ENCODE measurements around the gene CNOT10.

CNOT10 gene

DNA sequence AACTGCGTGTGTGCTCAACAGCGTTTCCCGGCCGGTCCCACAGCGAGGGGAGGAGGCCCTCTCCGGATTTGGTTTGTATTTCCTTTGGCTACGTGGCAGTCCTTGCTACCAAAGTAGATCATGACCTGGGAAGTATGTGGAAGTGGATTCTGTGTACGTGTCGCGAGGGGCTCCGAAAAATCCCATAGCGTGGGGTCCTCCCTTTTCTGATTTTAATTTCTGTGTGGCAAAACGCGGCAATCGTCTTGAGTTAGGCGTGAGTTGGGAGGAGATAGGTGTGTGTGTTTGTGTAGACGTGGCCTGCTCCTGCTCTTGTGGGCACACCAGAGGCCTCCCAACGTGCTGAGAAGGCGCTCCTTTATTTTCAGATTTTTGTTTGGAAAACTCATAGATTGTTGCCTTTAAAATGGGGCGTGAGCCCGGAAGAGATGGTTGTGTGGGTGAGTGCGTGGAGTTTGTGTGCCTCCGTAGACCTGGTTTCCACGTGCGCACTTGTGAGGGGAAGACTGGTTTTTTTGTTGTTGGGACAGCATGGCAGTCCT, 134.1 kb downstream of the CNOT10 start:
- no peak for DNase-seq (ENCODE audit: low read depth in 2 of 2)

DNA sequence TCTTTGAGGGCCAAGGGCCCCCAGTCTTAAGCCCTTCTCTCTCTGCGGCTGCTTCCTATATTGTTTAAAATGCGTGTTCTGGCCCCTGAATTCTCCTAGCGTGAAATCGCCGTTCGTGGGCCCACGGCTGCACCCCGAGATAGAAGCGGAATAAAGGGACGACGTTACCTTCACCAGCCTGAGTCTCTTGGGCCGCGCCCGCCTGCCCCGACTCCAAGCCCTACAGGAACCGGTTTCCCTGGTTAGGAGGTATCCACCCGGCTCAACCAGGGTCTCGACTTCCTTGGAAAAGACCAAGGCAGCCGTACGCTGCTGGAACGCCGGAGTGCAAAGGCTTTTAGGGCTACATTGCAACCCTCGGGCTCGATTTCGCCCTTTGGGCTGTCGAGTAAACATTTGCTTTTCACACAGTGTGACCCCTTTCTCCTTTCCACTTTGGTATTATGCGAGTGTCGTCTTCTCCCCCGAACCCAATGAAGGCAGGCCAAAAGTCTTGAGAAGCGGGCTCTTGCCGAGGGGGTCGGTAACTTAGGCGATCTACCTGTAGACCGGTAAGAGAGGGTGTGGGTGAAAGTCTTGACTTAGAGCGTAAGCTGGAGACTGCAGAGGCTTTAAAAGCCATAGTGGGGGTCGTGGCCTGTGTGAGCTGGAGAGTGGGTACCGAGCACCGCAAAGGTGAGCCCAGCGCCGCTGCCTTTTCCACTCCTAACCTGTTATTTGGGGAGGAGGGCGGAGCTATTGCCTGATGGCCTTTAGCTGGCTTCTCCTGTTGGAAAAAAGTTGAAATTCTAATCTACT, 134.8 kb downstream of the CNOT10 start:
- no peak for DNase-seq (ENCODE audit: low read depth in 2 of 2)

DNA sequence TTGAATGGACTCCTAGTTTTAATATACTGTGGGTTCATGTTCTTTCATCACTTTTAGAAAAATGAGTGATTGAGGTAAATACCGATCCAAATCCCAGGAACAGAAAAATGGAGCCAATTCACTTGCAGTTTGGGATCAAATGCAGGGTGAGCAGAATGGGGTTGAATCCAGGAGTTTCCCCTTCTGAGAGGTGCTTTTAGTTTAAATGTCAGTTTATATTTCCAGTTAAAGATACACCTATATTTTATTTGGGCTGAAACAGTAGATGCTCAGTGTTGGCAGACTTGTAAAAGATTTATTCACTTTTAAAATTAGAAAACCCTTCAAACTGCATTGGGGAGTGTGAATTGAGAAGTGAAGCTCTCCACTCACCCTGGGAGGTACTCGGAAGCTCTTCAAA, 135.4 kb downstream of the CNOT10 start:
- no peak for DNase-seq (ENCODE audit: low read depth in 2 of 2)

DNA sequence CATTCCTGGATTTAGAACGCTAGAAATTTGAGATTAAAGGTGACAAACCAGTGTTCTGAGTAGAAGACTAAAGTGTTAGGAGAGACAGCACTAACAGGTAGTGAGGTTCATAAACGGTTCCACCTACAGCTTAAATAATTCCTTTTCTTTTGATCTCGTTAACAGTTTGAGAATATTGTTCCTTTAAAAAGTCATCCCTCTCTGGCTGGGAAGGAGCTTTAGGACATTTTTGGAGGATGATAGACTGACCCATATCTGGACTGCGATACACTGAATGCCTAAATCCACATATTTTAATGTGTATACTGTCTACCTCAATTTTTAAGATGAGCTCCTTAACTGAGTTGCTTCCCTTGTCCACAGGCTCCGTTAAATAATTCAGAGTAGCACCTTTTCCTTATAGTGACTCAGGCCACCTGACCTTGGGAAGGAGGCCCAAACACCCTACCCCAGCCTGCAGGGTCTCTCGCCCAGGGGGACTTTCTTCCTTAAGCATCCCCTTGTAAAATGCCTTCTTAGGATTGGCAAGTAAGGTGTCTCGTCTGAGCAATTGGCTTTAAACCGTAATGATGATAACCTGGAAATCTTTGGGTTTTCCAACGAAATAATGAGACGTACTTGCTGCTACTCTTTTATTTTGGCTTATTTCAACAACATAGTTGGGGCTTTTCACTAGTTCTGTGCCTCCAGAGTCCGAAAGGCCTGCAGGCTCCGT, 136.1 kb downstream of the CNOT10 start:
- DNase-seq (ENCODE audit: low read depth in 2 of 2) = no peak

DNA sequence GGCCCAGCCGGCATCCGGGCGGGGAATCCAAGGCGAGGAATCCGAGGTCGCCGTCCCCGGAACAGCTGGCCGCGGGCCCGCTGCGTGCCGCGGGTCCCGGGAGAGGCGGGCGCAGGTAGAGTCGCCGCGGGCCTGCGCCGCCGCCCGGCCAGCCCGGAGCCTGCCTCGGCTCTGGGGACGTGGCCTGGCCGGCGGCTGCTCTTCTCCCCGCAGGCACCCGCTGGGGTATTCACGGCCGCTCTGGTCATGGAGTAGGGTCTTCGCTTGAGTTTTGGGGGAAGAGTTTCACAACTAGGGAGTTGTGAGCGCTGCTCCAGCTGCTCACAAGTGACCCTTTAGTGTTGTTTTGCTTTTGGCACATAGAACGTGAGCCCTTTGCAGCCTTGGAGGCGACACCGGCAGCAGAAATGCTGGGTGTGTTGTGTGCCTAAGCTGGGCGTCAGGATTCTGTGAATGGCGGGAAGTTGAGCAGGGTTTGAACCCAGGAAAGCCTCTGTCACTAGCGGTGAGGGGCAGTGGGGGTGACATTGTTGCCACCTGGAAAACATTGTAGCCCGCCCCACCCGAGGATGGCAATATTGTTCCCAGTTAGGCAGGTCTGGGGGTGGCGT, 136.8 kb downstream of the CNOT10 start:
- no peak for DNase-seq (ENCODE audit: low read depth in 2 of 2)

DNA sequence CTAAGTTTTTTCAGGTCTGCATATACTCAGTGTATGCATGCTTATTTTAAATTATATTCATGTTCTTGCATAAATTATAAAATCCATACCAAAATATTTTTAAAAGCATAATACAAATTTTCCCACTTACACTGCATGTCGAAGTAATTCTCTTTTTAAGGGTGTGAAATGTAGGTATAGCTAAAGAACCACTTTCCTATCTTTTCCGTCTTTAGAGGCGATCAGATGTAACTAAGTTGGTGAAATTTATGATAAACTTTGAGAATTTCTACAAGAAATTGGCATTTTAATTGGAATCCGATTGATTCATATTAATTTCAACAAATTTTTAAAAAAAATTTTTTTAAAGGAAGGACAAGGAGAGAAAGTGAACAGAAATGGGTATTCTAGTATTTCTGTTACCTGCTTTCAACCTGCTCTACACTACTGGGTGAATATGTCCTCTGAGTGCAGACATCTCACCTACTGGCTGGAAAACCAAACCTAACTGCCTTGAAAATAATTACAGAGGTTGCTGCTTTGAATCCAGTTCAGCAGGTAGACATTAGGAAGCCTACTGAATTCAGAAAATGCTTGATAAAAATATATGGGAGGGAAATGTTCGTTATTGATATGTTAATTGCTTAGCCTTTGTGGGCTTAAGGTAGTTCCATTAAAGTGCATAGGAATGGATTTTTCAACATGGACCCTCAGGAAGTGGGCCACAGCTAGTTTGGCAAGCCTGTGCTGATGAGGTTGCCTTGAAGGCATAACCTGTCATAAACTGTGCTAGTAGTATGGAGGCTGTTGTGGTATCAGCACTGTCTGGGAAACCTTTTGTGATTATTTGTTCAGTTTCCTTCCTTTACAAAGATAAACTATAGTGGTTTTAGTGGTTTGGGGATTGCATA, 137.9 kb downstream of the CNOT10 start:
- no peak for DNase-seq (ENCODE audit: low read depth in 2 of 2)

All from activated CD4-positive, alpha-beta T cell treated with anti-CD3 and anti-CD28 coated beads for 24 hours (primary cell).